SK-N-SH treated with all-trans-retinoic acid at 6 μM for 48 hours (cell line): ENCODE results near the gene APLP1.

Experiments used
- PATZ1 ChIP-seq: fragments of 250-450 bp; sonication (Bioruptor Pico); IDR thresholded peaks from 2 replicates; pipeline ENCODE4 v1.8.0; 2020; ENCODE audit warnings: mild to moderate bottlenecking, moderate library complexity, borderline replicate concordance
- ZNF70 ChIP-seq: fragments of 450-650 bp; formaldehyde crosslinking; IDR thresholded peaks from 2 replicates; pipeline ENCODE4 v1.5.0; 2020; ENCODE audit warnings: mild to moderate bottlenecking, moderate library complexity

GRCh38 chr19:35921012-35921411 is 52.6 kb downstream of the APLP1 start:
- TF ChIP-seq ZNF70 (CRISPR knock-in tag) (no peak), PATZ1 (CRISPR knock-in tag) (no peak)
